Fibroblast of villous mesenchyme (primary cell): ENCODE results near the gene IFIT2. TPM values are rescaled to one million over a fixed set of nuclear protein-coding genes. Genes with fewer than 3 reads are reported as not detected.

Experiments used
- DNase-seq: peaks from one replicate; pipeline ENCODE4 v3.0.0-alpha.2; 2010; ENCODE audit warnings: low read depth
- H3K4me3 ChIP-seq: 2 replicates; pipeline ENCODE4 v1.5.1; 2011; ENCODE audit warnings: low read depth, mild to moderate bottlenecking, low read length
- total RNA-seq: library from RNA; depleted of rRNA; stranded (reverse); fragments of >200 nt; gene quantifications from 2 replicates; pipeline ENCODE4 v1.2.3, GENCODE V29; 2012
- TF ChIP-seq, protein P1 (sequence below): IDR thresholded peaks from 2 replicates; pipeline ENCODE4 v1.5.1; 2012; ENCODE audit warnings: low read depth, mild to moderate bottlenecking, low read length; ENCODE audit not compliant: insufficient read depth

IFIT2 gene
- total RNA-seq, 1 donor = 22.9 TPM

DNA sequence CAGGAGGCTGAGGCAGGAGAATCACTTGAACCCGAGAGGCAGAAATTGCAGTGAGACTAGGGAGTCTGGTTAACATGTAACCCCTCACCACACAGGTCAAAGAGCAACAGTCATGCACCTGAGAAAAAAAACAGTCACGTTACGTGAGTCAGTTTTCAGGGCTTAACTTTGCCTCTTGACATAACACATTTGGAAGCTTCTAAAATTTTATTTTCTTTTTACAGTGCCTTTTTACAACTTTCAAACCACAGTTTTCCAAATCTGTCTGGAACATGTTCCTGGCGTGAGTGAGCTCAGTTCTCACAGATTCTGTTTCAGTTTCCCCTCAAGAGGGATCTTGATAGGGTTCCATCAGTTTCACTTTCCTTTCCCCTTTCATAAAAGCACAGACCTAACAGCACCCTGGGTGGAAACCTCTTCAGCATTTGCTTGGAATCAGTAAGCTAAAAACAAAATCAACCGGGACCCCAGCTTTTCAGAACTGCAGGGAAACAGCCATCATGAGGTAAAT lies 30.3 kb downstream of the IFIT2 start:
- TF ChIP-seq, protein P1, sequence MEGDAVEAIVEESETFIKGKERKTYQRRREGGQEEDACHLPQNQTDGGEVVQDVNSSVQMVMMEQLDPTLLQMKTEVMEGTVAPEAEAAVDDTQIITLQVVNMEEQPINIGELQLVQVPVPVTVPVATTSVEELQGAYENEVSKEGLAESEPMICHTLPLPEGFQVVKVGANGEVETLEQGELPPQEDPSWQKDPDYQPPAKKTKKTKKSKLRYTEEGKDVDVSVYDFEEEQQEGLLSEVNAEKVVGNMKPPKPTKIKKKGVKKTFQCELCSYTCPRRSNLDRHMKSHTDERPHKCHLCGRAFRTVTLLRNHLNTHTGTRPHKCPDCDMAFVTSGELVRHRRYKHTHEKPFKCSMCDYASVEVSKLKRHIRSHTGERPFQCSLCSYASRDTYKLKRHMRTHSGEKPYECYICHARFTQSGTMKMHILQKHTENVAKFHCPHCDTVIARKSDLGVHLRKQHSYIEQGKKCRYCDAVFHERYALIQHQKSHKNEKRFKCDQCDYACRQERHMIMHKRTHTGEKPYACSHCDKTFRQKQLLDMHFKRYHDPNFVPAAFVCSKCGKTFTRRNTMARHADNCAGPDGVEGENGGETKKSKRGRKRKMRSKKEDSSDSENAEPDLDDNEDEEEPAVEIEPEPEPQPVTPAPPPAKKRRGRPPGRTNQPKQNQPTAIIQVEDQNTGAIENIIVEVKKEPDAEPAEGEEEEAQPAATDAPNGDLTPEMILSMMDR = no peak
- DNase-seq = peak; percentile 97
- H3K4me3 ChIP-seq = peak overlapping the region; percentile 62

DNA sequence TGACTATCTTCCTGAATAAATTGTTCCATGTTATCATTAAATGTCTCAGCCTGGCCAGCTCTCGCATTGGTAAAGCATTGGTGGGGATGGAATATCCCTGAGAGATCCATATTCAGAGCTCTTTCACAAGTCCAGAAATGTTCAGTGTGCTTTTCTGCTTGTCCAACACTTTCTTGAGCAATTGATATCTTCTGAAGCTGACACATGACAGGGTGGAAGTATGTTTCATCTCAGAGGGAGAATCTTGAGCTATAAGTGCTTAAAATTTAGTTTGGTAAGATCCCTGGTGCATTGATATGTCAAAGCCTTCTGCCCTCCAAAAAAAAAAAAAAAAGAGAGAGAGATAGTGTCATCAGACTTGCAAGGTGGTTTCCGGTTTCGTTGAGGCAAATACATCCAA lies 33.4 kb downstream of the IFIT2 start:
- no peak overlapping the region for H3K4me3 ChIP-seq
- TF ChIP-seq, protein P1 = no peak
- DNase-seq = no peak

DNA sequence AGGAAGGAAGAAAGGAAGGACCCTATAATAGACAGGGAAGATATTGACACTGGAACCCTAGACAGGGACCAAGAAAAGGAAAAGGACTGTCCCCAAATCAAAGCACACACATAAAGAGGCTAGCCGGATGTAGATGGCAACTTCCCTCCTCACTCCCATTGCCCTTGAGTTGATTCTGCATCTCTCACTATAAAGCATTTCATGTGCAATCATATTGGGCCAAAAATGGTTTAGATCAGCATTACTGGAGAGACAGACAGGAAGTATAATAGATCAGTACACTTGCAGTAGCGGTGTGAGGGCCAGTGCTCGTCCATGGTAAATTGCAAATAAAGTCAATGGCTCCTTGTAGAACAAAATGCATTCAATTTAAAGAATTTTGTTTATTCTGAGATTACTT lies 34.4 kb downstream of the IFIT2 start:
- TF ChIP-seq, protein P1 = no peak
- H3K4me3 ChIP-seq = no peak overlapping the region
- no peak for DNase-seq

DNA sequence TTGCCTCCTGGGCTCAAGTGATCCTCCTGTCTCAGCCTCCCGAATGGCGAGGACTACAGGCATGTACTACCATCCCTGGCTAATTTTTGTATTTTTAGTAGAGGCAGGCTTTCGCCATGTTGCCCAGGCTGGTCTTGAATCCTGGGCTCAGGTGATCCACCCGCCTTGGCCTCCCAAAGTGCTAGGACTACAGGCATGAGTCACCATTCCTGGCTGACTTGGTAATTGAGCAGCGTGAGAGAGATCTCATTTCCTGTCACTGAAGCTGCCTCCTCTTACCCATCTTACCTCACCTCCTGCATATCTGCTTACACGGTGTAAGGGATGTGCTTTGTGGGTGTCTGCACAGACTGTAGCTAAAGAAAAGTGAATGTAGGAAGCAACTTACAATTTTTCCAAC lies 35.6 kb downstream of the IFIT2 start:
- TF ChIP-seq, protein P1 = no peak
- peak; percentile 71 for DNase-seq
- H3K4me3 ChIP-seq = no peak overlapping the region

DNA sequence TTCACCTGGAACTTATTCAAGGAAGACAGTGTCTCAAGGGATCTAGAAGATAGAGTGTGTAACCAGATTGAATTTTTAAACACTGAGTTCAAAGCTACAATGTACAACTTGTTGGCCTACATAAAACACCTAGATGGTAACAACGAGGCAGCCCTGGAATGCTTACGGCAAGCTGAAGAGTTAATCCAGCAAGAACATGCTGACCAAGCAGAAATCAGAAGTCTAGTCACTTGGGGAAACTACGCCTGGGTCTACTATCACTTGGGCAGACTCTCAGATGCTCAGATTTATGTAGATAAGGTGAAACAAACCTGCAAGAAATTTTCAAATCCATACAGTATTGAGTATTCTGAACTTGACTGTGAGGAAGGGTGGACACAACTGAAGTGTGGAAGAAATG lies 36.9 kb downstream of the IFIT2 start:
- no peak for DNase-seq
- H3K4me3 ChIP-seq = no peak overlapping the region
- TF ChIP-seq, protein P1 = no peak

DNA sequence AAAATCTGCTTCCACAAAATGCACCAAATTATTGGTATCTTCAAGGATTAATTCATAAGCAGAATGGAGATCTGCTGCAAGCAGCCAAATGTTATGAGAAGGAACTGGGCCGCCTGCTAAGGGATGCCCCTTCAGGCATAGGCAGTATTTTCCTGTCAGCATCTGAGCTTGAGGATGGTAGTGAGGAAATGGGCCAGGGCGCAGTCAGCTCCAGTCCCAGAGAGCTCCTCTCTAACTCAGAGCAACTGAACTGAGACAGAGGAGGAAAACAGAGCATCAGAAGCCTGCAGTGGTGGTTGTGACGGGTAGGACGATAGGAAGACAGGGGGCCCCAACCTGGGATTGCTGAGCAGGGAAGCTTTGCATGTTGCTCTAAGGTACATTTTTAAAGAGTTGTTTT lies 38.0 kb downstream of the IFIT2 start:
- H3K4me3 ChIP-seq = no peak overlapping the region
- TF ChIP-seq, protein P1 = no peak
- DNase-seq = no peak

DNA sequence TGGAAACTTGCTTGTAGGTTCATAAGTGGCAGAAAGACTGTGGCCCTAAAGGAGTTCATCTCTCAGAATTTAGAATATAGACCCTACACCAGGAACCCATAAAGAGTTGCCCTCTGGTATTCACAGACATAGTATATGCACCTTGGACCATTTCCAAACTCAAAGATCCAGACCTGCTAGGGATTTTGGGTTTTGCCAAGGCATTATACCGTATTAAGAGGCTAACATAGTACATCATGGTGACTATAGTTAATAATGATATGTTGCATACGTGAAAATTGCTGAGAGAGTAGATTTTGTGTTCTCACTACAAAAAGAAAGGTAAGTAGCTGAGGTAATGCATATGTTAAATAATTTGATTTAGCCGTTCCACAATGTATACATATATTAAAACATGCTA lies 39.8 kb downstream of the IFIT2 start:
- no peak for DNase-seq
- no peak overlapping the region for H3K4me3 ChIP-seq
- TF ChIP-seq, protein P1 = no peak
